ENCODE measurements around the gene SLC38A6. TPM values are rescaled to one million over a fixed set of nuclear protein-coding genes. Genes with fewer than 3 reads are reported as not detected.

Gene SLC38A6
- total RNA-seq, 2 donors from 2014 or later, result 25.6 to 39.4 TPM

DNA sequence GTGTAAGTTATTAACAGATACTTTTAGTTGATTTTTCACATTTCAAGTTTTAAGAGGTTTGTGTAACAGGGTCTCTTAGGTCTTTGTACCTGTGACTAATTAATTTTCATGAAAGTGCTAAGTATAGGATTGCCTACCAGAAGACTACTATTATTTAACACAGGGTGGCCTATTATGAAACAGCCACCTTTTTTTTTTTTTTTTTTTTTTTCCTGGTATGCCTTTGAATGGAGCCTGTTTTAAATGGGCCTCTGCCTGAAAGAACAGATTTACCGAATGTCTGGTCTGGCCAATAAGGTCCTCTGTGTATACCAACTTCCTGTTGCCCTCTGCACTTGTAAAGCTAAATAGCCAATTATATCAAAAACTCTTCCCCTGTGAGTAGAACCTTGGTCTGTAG is 62.5 kb downstream of the SLC38A6 start:
- Histone ChIP-seq H3K4me1 (ENCODE audit: control insufficient read depth in 1 of 2, low read depth in 2 of 2) (no peaks in the 10 kb centered on the region), H3K27ac (no peak overlapping the region), H3K4me3 (no peak overlapping the region), H3K36me3 (peaks cover 6% of the 10 kb centered on the region), H3K9me3 (no peaks in the 10 kb centered on the region), H3K27me3 (replicated peaks; ENCODE audit: insufficient read depth) (no peaks in the 10 kb centered on the region)
- ATAC-seq (ENCODE audit: insufficient number of reproducible peaks, low FRiP score, low read depth) (no peak), DNase-seq (ENCODE audit: low spot score) (no peak)
- TF ChIP-seq, protein P1, sequence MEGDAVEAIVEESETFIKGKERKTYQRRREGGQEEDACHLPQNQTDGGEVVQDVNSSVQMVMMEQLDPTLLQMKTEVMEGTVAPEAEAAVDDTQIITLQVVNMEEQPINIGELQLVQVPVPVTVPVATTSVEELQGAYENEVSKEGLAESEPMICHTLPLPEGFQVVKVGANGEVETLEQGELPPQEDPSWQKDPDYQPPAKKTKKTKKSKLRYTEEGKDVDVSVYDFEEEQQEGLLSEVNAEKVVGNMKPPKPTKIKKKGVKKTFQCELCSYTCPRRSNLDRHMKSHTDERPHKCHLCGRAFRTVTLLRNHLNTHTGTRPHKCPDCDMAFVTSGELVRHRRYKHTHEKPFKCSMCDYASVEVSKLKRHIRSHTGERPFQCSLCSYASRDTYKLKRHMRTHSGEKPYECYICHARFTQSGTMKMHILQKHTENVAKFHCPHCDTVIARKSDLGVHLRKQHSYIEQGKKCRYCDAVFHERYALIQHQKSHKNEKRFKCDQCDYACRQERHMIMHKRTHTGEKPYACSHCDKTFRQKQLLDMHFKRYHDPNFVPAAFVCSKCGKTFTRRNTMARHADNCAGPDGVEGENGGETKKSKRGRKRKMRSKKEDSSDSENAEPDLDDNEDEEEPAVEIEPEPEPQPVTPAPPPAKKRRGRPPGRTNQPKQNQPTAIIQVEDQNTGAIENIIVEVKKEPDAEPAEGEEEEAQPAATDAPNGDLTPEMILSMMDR (IDR thresholded peaks at IDR 0.05), result no peak

DNA sequence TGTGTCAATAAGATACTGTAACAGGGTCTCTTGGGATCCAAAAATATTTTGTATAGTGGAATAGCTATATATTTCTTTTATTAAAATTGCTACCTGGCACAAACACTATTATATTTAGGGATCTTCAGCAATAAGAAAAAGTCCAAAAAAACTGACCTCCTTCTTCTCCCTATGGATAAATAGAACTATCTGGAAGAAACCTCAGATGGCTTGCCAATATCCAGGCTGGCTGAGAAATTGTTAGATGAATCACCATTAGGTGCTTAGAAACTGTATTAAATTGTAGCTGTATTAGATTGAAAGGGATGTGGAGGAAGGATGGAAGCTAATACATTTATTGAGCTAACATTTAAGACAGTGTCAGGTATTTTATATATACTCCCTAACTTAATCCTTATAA is 66.0 kb downstream of the SLC38A6 start:
- Histone ChIP-seq H3K4me1 (ENCODE audit: control insufficient read depth in 1 of 2, low read depth in 2 of 2) (no peaks in the 10 kb centered on the region), H3K9me3 (no peaks in the 10 kb centered on the region), H3K4me3 (no peak overlapping the region), H3K36me3 (peaks cover 6% of the 10 kb centered on the region), H3K27me3 (replicated peaks; ENCODE audit: insufficient read depth) (no peaks in the 10 kb centered on the region), H3K27ac (no peak overlapping the region)
- ATAC-seq (ENCODE audit: insufficient number of reproducible peaks, low FRiP score, low read depth) (no peak), DNase-seq (ENCODE audit: low spot score) (no peak)
- TF ChIP-seq, protein P1 (IDR thresholded peaks at IDR 0.05), result no peak

DNA sequence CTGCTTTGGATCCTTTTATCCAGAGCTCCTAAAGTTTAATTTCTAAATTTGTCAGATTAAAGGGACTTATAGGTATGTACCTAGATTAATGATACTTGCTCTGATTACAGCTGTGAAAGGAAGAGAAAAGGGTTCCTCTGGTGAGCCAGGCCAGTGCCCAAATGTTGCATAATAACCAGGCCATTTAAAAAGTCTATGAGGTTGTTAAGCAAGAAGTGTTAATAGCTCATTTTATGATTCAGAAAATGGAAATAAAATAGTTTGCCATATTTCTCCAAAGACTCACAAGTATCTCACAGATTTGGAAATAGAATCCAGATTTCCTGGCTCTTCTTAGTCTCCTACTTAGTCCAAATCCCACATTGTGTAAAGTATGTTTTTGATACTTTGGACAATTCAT is 67.6 kb downstream of the SLC38A6 start:
- Histone ChIP-seq H3K27me3 (replicated peaks; ENCODE audit: insufficient read depth) (no peaks in the 10 kb centered on the region), H3K4me1 (ENCODE audit: control insufficient read depth in 1 of 2, low read depth in 2 of 2) (no peaks in the 10 kb centered on the region), H3K36me3 (peaks cover 6% of the 10 kb centered on the region), H3K27ac (no peak overlapping the region), H3K9me3 (no peaks in the 10 kb centered on the region), H3K4me3 (no peak overlapping the region)
- TF ChIP-seq, protein P1 (IDR thresholded peaks at IDR 0.05), result no peak
- ATAC-seq (ENCODE audit: insufficient number of reproducible peaks, low FRiP score, low read depth) (no peak), DNase-seq (ENCODE audit: low spot score) (no peak)

DNA sequence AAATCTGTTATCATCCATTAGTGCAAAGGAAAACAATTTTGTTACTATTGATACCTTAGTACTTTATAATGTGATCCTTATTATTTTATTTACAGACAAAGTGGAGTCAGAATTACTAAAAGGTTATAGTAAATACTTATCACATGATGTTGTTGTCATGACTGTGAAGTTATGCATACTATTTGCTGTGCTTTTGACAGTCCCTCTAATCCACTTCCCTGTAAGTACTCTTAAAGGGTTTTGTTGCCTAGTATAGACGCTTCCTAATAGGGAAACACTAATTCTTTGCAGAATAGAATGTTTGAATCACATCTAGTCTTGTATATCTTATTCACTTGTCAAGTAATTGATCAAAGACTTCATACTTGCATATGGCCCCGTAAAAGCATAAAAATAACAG is 69.4 kb downstream of the SLC38A6 start:
- Histone ChIP-seq H3K27ac (no peak overlapping the region), H3K36me3 (peaks cover 6% of the 10 kb centered on the region), H3K4me1 (ENCODE audit: control insufficient read depth in 1 of 2, low read depth in 2 of 2) (no peaks in the 10 kb centered on the region), H3K4me3 (no peak overlapping the region), H3K9me3 (no peaks in the 10 kb centered on the region), H3K27me3 (replicated peaks; ENCODE audit: insufficient read depth) (no peaks in the 10 kb centered on the region)
- DNase-seq (ENCODE audit: low spot score), result no peak
- TF ChIP-seq, protein P1 (IDR thresholded peaks at IDR 0.05), result no peak
- no peak for ATAC-seq (ENCODE audit: insufficient number of reproducible peaks, low FRiP score, low read depth)

DNA sequence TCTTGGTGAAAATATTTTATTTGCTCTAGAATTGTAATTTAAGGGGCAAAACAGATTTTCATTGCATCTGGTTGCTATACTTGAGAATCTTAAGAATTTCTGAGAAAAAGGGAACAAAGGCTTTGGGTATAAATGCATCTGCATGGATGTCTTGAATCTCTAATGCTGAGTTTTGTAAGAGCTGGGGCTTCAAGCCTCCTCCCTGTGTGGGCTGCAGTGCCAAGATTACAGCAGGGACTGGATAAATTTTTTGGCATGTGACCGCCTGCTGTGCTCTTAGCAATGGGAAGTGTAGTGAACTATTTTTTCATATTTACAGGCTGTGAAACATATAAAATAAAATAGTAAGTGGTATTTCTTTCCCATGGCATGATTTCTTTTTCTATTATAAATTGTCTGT is 70.0 kb downstream of the SLC38A6 start:
- H3K27ac ChIP-seq, result no peak overlapping the region
- H3K36me3 ChIP-seq, result peaks cover 5% of the 10 kb centered on the region

More for the DNA sequence above, 70.0 kb downstream of the SLC38A6 start:
- ATAC-seq (ENCODE audit: insufficient number of reproducible peaks, low FRiP score, low read depth), result no peak
- Histone ChIP-seq H3K4me3 (no peak overlapping the region), H3K4me1 (ENCODE audit: control insufficient read depth in 1 of 2, low read depth in 2 of 2) (no peaks in the 10 kb centered on the region), H3K9me3 (no peaks in the 10 kb centered on the region), H3K27me3 (replicated peaks; ENCODE audit: insufficient read depth) (no peaks in the 10 kb centered on the region)
- DNase-seq (ENCODE audit: low spot score), result no peak
- TF ChIP-seq, protein P1 (IDR thresholded peaks at IDR 0.05), result no peak
